IMR-90 (cell line): ENCODE results near the gene NLGN2. TPM values are rescaled to one million over a fixed set of nuclear protein-coding genes. Genes with fewer than 3 reads are reported as not detected.

ENCODE experiments used
- ATAC-seq: fragments of 200-7000 bp; cut with Tn5 transposase; 2 replicates; pipeline ENCODE4 v1.9.1; 2020; ENCODE audit warnings: low read depth, mild to moderate bottlenecking, moderate library complexity
- BruUV-seq: library from RNA; stranded (reverse); fragments of 400-500 nt; replicated peaks from 2 replicates; lab custom pipeline; 2021; lab: Mats Ljungman, UMichigan
- CTCF ChIA-PET: fragments of 300-600 bp; formaldehyde crosslinking; extraction: SDS; loops from one replicate; lab custom pipeline; 2021; ENCODE audit warnings: antibody characterized with exemption; lab: Yijun Ruan, JAX
- POLR2A ChIA-PET: fragments of 300-600 bp; sonication (Branson Sonifier 250); formaldehyde crosslinking; loops from one replicate; lab custom pipeline; 2022; ENCODE audit warnings: antibody characterized with exemption; ENCODE audit not compliant: unreplicated experiment; lab: Charles Lee
- DNase-seq: peaks from one replicate; pipeline ENCODE4 v3.0.0; 2013
- H2AFZ ChIP-seq: replicated peaks from 2 replicates; pipeline ENCODE3; 2013; ENCODE audit warnings: low read length, mild to moderate bottlenecking; ENCODE audit not compliant: poor library complexity
- H2AK5ac ChIP-seq: 2 replicates; pipeline ENCODE4 v1.6.1; 2013; ENCODE audit warnings: low read depth, low read length, inconsistent platforms
- H2AK9ac ChIP-seq: replicated peaks from 2 replicates; pipeline ENCODE3; 2013; ENCODE audit warnings: mild to moderate bottlenecking, low read depth, low read length, moderate library complexity; ENCODE audit not compliant: poor library complexity
- H2BK120ac ChIP-seq: 2 replicates; pipeline ENCODE4 v1.6.1; 2013; ENCODE audit warnings: low read depth, low read length, inconsistent platforms
- H2BK15ac ChIP-seq: 3 replicates; pipeline ENCODE4 v1.6.1; 2013; ENCODE audit warnings: low read depth, low read length, inconsistent platforms
- H2BK20ac ChIP-seq: 2 replicates; pipeline ENCODE4 v1.6.1; 2013; ENCODE audit warnings: low read depth, mild to moderate bottlenecking, inconsistent platforms, low read length, moderate library complexity
- H2BK5ac ChIP-seq: 2 replicates; pipeline ENCODE4 v1.6.1; 2013; ENCODE audit warnings: mild to moderate bottlenecking, low read depth, low read length, inconsistent platforms; ENCODE audit not compliant: poor library complexity, severe bottlenecking
- H3K14ac ChIP-seq: replicated peaks from 2 replicates; pipeline ENCODE4 v1.6.1; 2013; ENCODE audit warnings: low read depth, low read length, inconsistent platforms
- H3K18ac ChIP-seq: 2 replicates; pipeline ENCODE4 v1.6.1; 2013; ENCODE audit warnings: low read depth, low read length, control low read depth
- H3K23ac ChIP-seq: 2 replicates; pipeline ENCODE4 v1.6.1; 2013; ENCODE audit warnings: low read depth, low read length, inconsistent platforms
- H3K27ac ChIP-seq: 2 replicates; pipeline ENCODE4 v1.5.1; 2013; ENCODE audit warnings: mild to moderate bottlenecking, control low read depth, low read length; ENCODE audit not compliant: insufficient read depth
- H3K27me3 ChIP-seq: 2 replicates; pipeline ENCODE4 v1.6.1; 2013; ENCODE audit warnings: low read length; ENCODE audit not compliant: control insufficient read depth, insufficient read depth
- H3K36me3 ChIP-seq: 2 replicates; pipeline ENCODE4 v1.6.1; 2013; ENCODE audit warnings: low read length, mixed read lengths; ENCODE audit not compliant: control insufficient read depth, insufficient read depth
- H3K4ac ChIP-seq: 2 replicates; pipeline ENCODE4 v1.6.1; 2013; ENCODE audit warnings: low read depth, low read length, inconsistent platforms
- H3K4me1 ChIP-seq: 2 replicates; pipeline ENCODE4 v1.6.1; 2013; ENCODE audit warnings: low read length, mixed read lengths; ENCODE audit not compliant: control insufficient read depth, insufficient read depth
- H3K4me2 ChIP-seq: 2 replicates; pipeline ENCODE4 v1.6.1; 2013; ENCODE audit warnings: low read depth, mild to moderate bottlenecking, control low read depth, low read length, moderate library complexity
- H3K4me3 ChIP-seq: 2 replicates; pipeline ENCODE4 v1.5.1; 2013; ENCODE audit warnings: low read depth, mild to moderate bottlenecking, control low read depth, low read length, moderate library complexity; ENCODE audit not compliant: insufficient read depth
- H3K56ac ChIP-seq: 2 replicates; pipeline ENCODE4 v1.6.1; 2013; ENCODE audit warnings: low read length, inconsistent platforms; ENCODE audit not compliant: insufficient read depth; ENCODE audit errors: extremely low read depth
- H3K79me1 ChIP-seq, 2 experiments: 2 replicates each; pipeline ENCODE4 v1.6.1; 2013; ENCODE audit warnings: low read length in 2 of 2, inconsistent platforms in 1 of 2, low read depth in 1 of 2
- H3K9ac ChIP-seq: 2 replicates; pipeline ENCODE4 v1.6.1; 2013; ENCODE audit warnings: low read depth, low read length, control low read depth
- H3K9me1 ChIP-seq: 2 replicates; pipeline ENCODE4 v1.6.1; 2013; ENCODE audit warnings: low read length, inconsistent platforms; ENCODE audit not compliant: insufficient read depth
- H3K9me3 ChIP-seq: 2 replicates; pipeline ENCODE4 v1.6.1; 2013; ENCODE audit warnings: low read length; ENCODE audit not compliant: control insufficient read depth, insufficient read depth
- H4K20me1 ChIP-seq: 2 replicates; pipeline ENCODE4 v1.6.1; 2013; ENCODE audit warnings: low read length, inconsistent platforms; ENCODE audit not compliant: insufficient read depth
- H4K5ac ChIP-seq: 2 replicates; pipeline ENCODE4 v1.6.1; 2013; ENCODE audit warnings: mild to moderate bottlenecking, low read depth, low read length, control low read depth
- H4K8ac ChIP-seq, 2 experiments: 2 replicates each; pipeline ENCODE4 v1.6.1; 2013; ENCODE audit warnings: low read depth in 2 of 2, low read length in 2 of 2, control low read depth in 1 of 2, inconsistent platforms in 1 of 2
- H4K91ac ChIP-seq: 2 replicates; pipeline ENCODE4 v1.6.1; 2013; ENCODE audit warnings: low read depth, low read length, inconsistent platforms; ENCODE audit not compliant: insufficient read depth
- FOS ChIP-seq: fragments of 150-350 bp; IDR thresholded peaks from 2 replicates; pipeline ENCODE4 v1.6.1; 2016; ENCODE audit warnings: low read depth, low read length
- MAFK ChIP-seq: IDR thresholded peaks from 2 replicates; pipeline ENCODE4 v1.6.1; 2012; ENCODE audit warnings: low read depth, low read length, improper control_type of control experiment
- POLR2A ChIP-seq: IDR thresholded peaks from 2 replicates; pipeline ENCODE4 v1.6.1; 2012; ENCODE audit warnings: mild to moderate bottlenecking, low read depth, low read length
- RAD21 ChIP-seq: IDR thresholded peaks from 2 replicates; pipeline ENCODE4 v1.6.1; 2012; ENCODE audit warnings: low read length, improper control_type of control experiment
- SMC3 ChIP-seq: fragments of 150-350 bp; IDR thresholded peaks from 2 replicates; pipeline ENCODE4 v1.6.1; 2016; ENCODE audit warnings: low read depth, mild to moderate bottlenecking, antibody characterized with exemption, low read length, moderate library complexity
- WGBS, 2 experiments: methylation state at CpG; one replicate each; pipeline versions ENCODE4 v1.1.5 to v1.1.7; 2013; ENCODE audit warnings: missing lambda C conversion rate in 2 of 2; ENCODE audit not compliant: insufficient read length in 1 of 2; ENCODE audit errors: extremely low coverage in 2 of 2; 5-methylcytosine and 5-hydroxymethylcytosine counted together
- dilution Hi-C: fragments of 300-500 bp; cut with HindIII; formaldehyde crosslinking; loops from one replicate; pipeline ENCODE4 v1.14.3; 2018; ENCODE audit warnings: low sequenced_read_pairs; ENCODE audit not compliant: unreplicated experiment
- in situ Hi-C: fragments of 300-500 bp; cut with MboI; formaldehyde crosslinking; loops from 3 replicates; pipeline ENCODE4 v1.14.3; 2019; ENCODE audit warnings: low sequenced_read_pairs, inconsistent platforms, mixed read lengths
- intact Hi-C: fragments of 100-400 bp; cut with micrococcal nuclease; formaldehyde crosslinking; loops from 2 replicates; pipeline ENCODE4 v1.10.0; 2022
- polyA plus RNA-seq, 3 experiments: library from polyadenylated mRNA; depleted of rRNA; stranded (reverse); fragments of >200 nt; gene quantifications; 2 replicates each; pipeline ENCODE4 v1.2.3, GENCODE V29; 2012; ENCODE audit warnings: low replicate concordance in 1 of 3
- total RNA-seq: library from RNA; depleted of rRNA; stranded (reverse); fragments of >200 nt; gene quantifications from 2 replicates; pipeline ENCODE4 v1.2.3, GENCODE V29; 2012

NLGN2 gene
- total and polyA plus RNA-seq, 2 of the 4 experiments (the other 2 are of a cell fraction): 1.8 to 38.1 TPM

DNA sequence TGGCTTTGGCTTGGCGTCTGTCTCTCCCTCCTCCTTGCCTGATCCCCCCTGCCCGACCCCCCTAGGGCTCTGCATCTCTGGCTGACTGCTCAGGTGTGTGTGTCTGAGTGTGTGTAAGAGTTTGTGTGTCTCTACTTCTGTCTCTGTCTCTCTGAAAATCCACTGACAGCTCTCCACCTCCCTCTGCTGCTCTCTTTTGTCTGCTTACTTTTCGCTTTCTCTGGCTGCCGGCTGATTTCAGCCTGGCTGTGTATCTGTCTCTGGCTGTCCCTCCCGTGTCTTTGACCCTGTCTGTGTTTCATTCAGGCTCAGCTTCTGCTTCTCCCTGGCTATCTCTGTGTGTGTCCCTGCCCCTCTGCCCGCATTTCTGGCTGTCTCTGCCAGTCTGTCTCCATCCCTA is 8.7 kb downstream of the NLGN2 start:
- in situ Hi-C loops: no loop called here
- Histone ChIP-seq H2BK20ac (no peak overlapping the region), H3K36me3 (peaks cover 27% of the 10 kb centered on the region), H3K4me2 (no peak overlapping the region), H3K4me1 (peaks cover 4% of the 10 kb centered on the region; the same call in 1 of the 2 replicates), H3K4me3 (no peak overlapping the region), H3K56ac (no peak overlapping the region), H2BK5ac (no peak overlapping the region), H3K79me1 (no peaks in the 10 kb centered on the region; a peak in 1 of 4 replicates), H4K91ac (no peak overlapping the region), H3K27ac (no peak overlapping the region), H2AK9ac (no peak overlapping the region), H2BK15ac (no peak overlapping the region), H3K9me1 (peaks cover 2% of the 10 kb centered on the region; the same call in 1 of the 2 replicates), H2AFZ (no peak overlapping the region), H3K23ac (no peak overlapping the region), H3K18ac (no peak overlapping the region), H2AK5ac (no peak overlapping the region), H3K4ac (no peak overlapping the region), H2BK120ac (no peak overlapping the region), H4K20me1 (peaks cover 7% of the 10 kb centered on the region; the same call in 1 of the 2 replicates), H3K27me3 (no peaks in the 10 kb centered on the region), H3K9me3 (no peaks in the 10 kb centered on the region), H4K5ac (no peak overlapping the region), H4K8ac (no peak overlapping the region), H3K9ac (no peak overlapping the region), H3K14ac (no peak overlapping the region)
- no TSS peak for BruUV-seq
- ATAC-seq: no peak
- TF ChIP-seq RAD21 (no peak), POLR2A (no peak), MAFK (no peak), FOS (no peak), SMC3 (no peak)
- intact Hi-C loops: no loop called here
- no peak for DNase-seq
- CTCF ChIA-PET: no interaction called here
- POLR2A ChIA-PET: no interaction called here
- WGBS, 2 experiments: 93% methylated on average over 3 of the region's 6 CpGs; no CpG with 5 or more reads in 1 of the 2 experiments
- dilution Hi-C loops: no loop called here
